B cell (primary cell): ENCODE measurements around the gene WDR64. TPM values are rescaled to one million over a fixed set of nuclear protein-coding genes. Genes with fewer than 3 reads are reported as not detected.

ENCODE experiments used
- ATAC-seq: fragments of 200-7000 bp; cut with Tn5 transposase; one replicate; pipeline ENCODE4 v1.10.0; 2021; ENCODE audit warnings: low read depth, mild to moderate bottlenecking, moderate number of reproducible peaks, moderate library complexity
- CTCF ChIA-PET: fragments of 350-600 bp; sonication (Branson Sonifier 250); formaldehyde crosslinking; loops from one replicate; lab custom pipeline; 2021; ENCODE audit warnings: antibody characterized with exemption, inconsistent platforms; lab: Charles Lee
- POLR2A ChIA-PET: fragments of 350-600 bp; sonication (Branson Sonifier 250); formaldehyde crosslinking; loops from one replicate; lab custom pipeline; 2021; ENCODE audit warnings: antibody characterized with exemption; lab: Charles Lee
- DNase-seq: peaks from one replicate; pipeline ENCODE4 v3.0.0; 2013
- H2AFZ ChIP-seq: 2 replicates; pipeline ENCODE4 v1.6.1; 2012; ENCODE audit warnings: mild to moderate bottlenecking, low read depth, low read length; ENCODE audit not compliant: insufficient read depth, poor library complexity, severe bottlenecking
- H3K27ac ChIP-seq, 2 donors: 1 replicate in 1 of 2; 2 replicates in 1 of 2; pipeline ENCODE4 v1.5.1; 2012 to 2013; ENCODE audit warnings: low read length in 2 of 2, mild to moderate bottlenecking in 2 of 2, moderate library complexity in 1 of 2
- H3K27me3 ChIP-seq, 4 experiments: fragments of 200-600 bp in 1 of 4; sonication (generic) in 1 of 4; replicated peaks in 1 of 4; 1 replicate in 2 of 4; 2 replicates in 2 of 4; pipeline versions ENCODE4 v1.6.1 to v1.7.0; 2013 to 2016; ENCODE audit warnings: low read length in 3 of 4, mild to moderate bottlenecking in 2 of 4, mixed read lengths in 1 of 4, moderate library complexity in 1 of 4; ENCODE audit not compliant: insufficient read depth in 4 of 4, control insufficient read depth in 3 of 4; ENCODE audit errors: control extremely low read depth in 1 of 4
- H3K36me3 ChIP-seq, 2 experiments: replicated peaks in 1 of 2; 1 replicate in 1 of 2; 2 replicates in 1 of 2; pipeline versions ENCODE4 v1.6.1 to v1.7.1; 2013; ENCODE audit warnings: low read length in 1 of 2; ENCODE audit not compliant: insufficient read depth in 2 of 2, control insufficient read depth in 1 of 2; ENCODE audit errors: control extremely low read depth in 1 of 2, extremely low read depth in 1 of 2
- H3K4me1 ChIP-seq, 2 donors: fragments of 200-600 bp in 1 of 2; sonication (generic) in 1 of 2; 1 replicate in 1 of 2; 2 replicates in 1 of 2; pipeline versions ENCODE4 v1.5.1 to v1.6.1; 2013 to 2017; ENCODE audit warnings: low read length in 2 of 2; ENCODE audit not compliant: control insufficient read depth in 2 of 2, insufficient read depth in 2 of 2
- H3K4me2 ChIP-seq: replicated peaks from 2 replicates; pipeline ENCODE3; 2012; ENCODE audit warnings: mild to moderate bottlenecking, low read depth, low read length; ENCODE audit not compliant: poor library complexity, severe bottlenecking
- H3K4me3 ChIP-seq, 5 experiments: fragments of 200-600 bp in 1 of 5; sonication (generic) in 1 of 5; 1 replicate in 3 of 5; 2 replicates in 2 of 5; pipeline versions ENCODE4 v1.5.1 to v1.7.0; 2011 to 2016; ENCODE audit warnings: low read length in 4 of 5, mild to moderate bottlenecking in 4 of 5, low read depth in 2 of 5, control low read depth in 1 of 5, moderate library complexity in 1 of 5; ENCODE audit not compliant: insufficient read depth in 1 of 5; ENCODE audit errors: control extremely low read depth in 1 of 5, extremely low read depth in 1 of 5
- H3K79me2 ChIP-seq: fragments of 200-600 bp; sonication (generic); one replicate; pipeline ENCODE4 v1.6.0; 2016; ENCODE audit warnings: low read length; ENCODE audit not compliant: control insufficient read depth, insufficient read depth
- H3K9ac ChIP-seq: fragments of 200-600 bp; sonication (generic); 2 replicates; pipeline ENCODE4 v1.6.1; 2017; ENCODE audit warnings: mild to moderate bottlenecking, low read length, moderate library complexity
- H3K9me3 ChIP-seq, 3 donors: one replicate each; pipeline versions ENCODE4 v1.6.1 to v1.7.1; 2013; ENCODE audit warnings: low read length in 2 of 3; ENCODE audit not compliant: control insufficient read depth in 2 of 3, insufficient read depth in 1 of 3; ENCODE audit errors: control extremely low read depth in 1 of 3
- H4K20me1 ChIP-seq: 2 replicates; pipeline ENCODE4 v1.6.0; 2012; ENCODE audit warnings: mild to moderate bottlenecking, low read length; ENCODE audit not compliant: insufficient read depth, control insufficient read depth, poor library complexity, severe bottlenecking
- H3K27ac Mint-ChIP-seq: one replicate; pipeline ENCODE4 v1.8.0; 2021; ENCODE audit warnings: mixed read lengths
- H3K27me3 Mint-ChIP-seq: one replicate; pipeline ENCODE4 v1.8.0; 2021; ENCODE audit warnings: mixed read lengths
- H3K4me1 Mint-ChIP-seq: one replicate; pipeline ENCODE4 v1.8.0; 2021; ENCODE audit warnings: mixed read lengths
- H3K4me3 Mint-ChIP-seq: one replicate; pipeline ENCODE4 v1.8.0; 2021; ENCODE audit warnings: mixed read lengths
- H3K9me3 Mint-ChIP-seq: one replicate; pipeline ENCODE4 v1.8.0; 2022; ENCODE audit warnings: mixed read lengths; ENCODE audit not compliant: insufficient read depth
- CTCF ChIP-seq: fragments of 200-600 bp; IDR thresholded peaks from one replicate; pipeline ENCODE4 v1.8.0; 2022; ENCODE audit warnings: antibody characterized with exemption, mild to moderate bottlenecking
- EZH2 ChIP-seq: IDR thresholded peaks from 2 replicates; pipeline ENCODE4 v1.6.1; 2012; ENCODE audit warnings: borderline replicate concordance, low read depth, mild to moderate bottlenecking, moderate library complexity, low read length; ENCODE audit not compliant: insufficient read depth, poor library complexity, severe bottlenecking
- WGBS: methylation state at CpG from one replicate; pipeline ENCODE4 v1.1.5; 2013; ENCODE audit warnings: missing lambda C conversion rate; ENCODE audit not compliant: insufficient coverage; 5-methylcytosine and 5-hydroxymethylcytosine counted together
- intact Hi-C: fragments of 100-400 bp; cut with micrococcal nuclease; formaldehyde crosslinking; loops from one replicate; pipeline ENCODE4 v1.10.0; 2022
- polyA plus RNA-seq: library from polyadenylated mRNA; depleted of rRNA; stranded (reverse); fragments of >200 nt; gene quantifications from 2 replicates; pipeline ENCODE4 v1.2.3, GENCODE V29; 2012
- total RNA-seq, 2 donors: library from RNA; stranded (reverse); fragments of 120-200 nt in 1 of 2; gene quantifications; 1 replicate in 1 of 2; 2 replicates in 1 of 2; pipeline versions ENCODE4 v1.2.3 to v1.2.4, GENCODE V29; 2013 to 2022

WDR64 gene
- total and polyA plus RNA-seq, 2 donors (not counting 1 experiment from before 2014, with no cell fraction given) = 0.13 TPM; not detected in 1

GRCh38 chr1:241779897-241780296 lies 127.8 kb downstream of the WDR64 start:
- peaks cover 19% of the 10 kb centered on the region for H3K27me3 Mint-ChIP-seq
- intact Hi-C loops = no loop called here
- H4K20me1 ChIP-seq = no peaks in the 10 kb centered on the region
- ATAC-seq = no peak
- no peak for DNase-seq
- no peak overlapping the region for H3K4me2 ChIP-seq
- no peak overlapping the region for H3K4me3 Mint-ChIP-seq
- no peak overlapping the region for H3K27ac Mint-ChIP-seq
- no peak overlapping the region for H3K4me3 ChIP-seq
- POLR2A ChIA-PET = no interaction called here
- no peak overlapping the region for H3K27ac ChIP-seq
- no peaks in the 10 kb centered on the region for H3K4me1 Mint-ChIP-seq
- CTCF ChIA-PET = no interaction called here
- no peak overlapping the region for H2AFZ ChIP-seq
- H3K9me3 ChIP-seq = no peaks in the 10 kb centered on the region
- no peaks in the 10 kb centered on the region for H3K9me3 Mint-ChIP-seq
- peaks cover 0 to 3% (median 0%) of the 10 kb centered on the region in 4 experiments for H3K27me3 ChIP-seq
- TF ChIP-seq CTCF = no peak
- TF ChIP-seq EZH2 = no peak
- no peaks in the 10 kb centered on the region for H3K36me3 ChIP-seq
- no peaks in the 10 kb centered on the region for H3K4me1 ChIP-seq
- no peaks in the 10 kb centered on the region for H3K79me2 ChIP-seq
- no CpG with 5 or more reads among the region's 1 CpG for WGBS
- no peak overlapping the region for H3K9ac ChIP-seq

GRCh38 chr1:241782396-241782795 lies 130.3 kb downstream of the WDR64 start:
- Histone ChIP-seq H3K4me2 (no peak overlapping the region), H3K27ac (no peak overlapping the region), H3K27me3 (peaks cover 0 to 3% (median 0%) of the 10 kb centered on the region in 4 experiments), H3K9me3 (no peaks in the 10 kb centered on the region), H2AFZ (no peak overlapping the region), H3K79me2 (no peaks in the 10 kb centered on the region), H3K36me3 (no peaks in the 10 kb centered on the region), H3K4me1 (no peaks in the 10 kb centered on the region), H3K9ac (no peak overlapping the region), H3K4me3 (no peak overlapping the region), H4K20me1 (no peaks in the 10 kb centered on the region)
- DNase-seq (no peak), ATAC-seq (no peak)
- no peak overlapping the region for H3K27ac Mint-ChIP-seq
- no peaks in the 10 kb centered on the region for H3K4me1 Mint-ChIP-seq
- ChIA-PET POLR2A (no interaction called here), CTCF (interaction anchor here (0.6 kb wide), 1 partner anchor 227 kb away, joined by 3 read pairs; no protein-coding TSS in a partner anchor)
- WGBS = no CpG with 5 or more reads among the region's 4 CpGs
- TF ChIP-seq CTCF (no peak), EZH2 (no peak)
- no peaks in the 10 kb centered on the region for H3K9me3 Mint-ChIP-seq
- intact Hi-C loops = no loop called here
- no peak overlapping the region for H3K4me3 Mint-ChIP-seq
- H3K27me3 Mint-ChIP-seq = peaks cover 19% of the 10 kb centered on the region
